Measurements from ENCODE around the gene FCN2.

Gene FCN2

GRCh38 chr9:134935701-134936345 is 55.2 kb downstream of the FCN2 start:
- no peak overlapping the region for H3K4me3 ChIP-seq (ENCODE audit: low read length)
- no peaks in the 10 kb centered on the region for H3K36me3 ChIP-seq (ENCODE audit: control insufficient read depth, insufficient read depth, low read length)
- H3K4me1 ChIP-seq (ENCODE audit: control insufficient read depth, insufficient read depth, low read length) = no peaks in the 10 kb centered on the region
- H3K9me3 ChIP-seq (ENCODE audit: control insufficient read depth, insufficient read depth, low read length) = no peaks in the 10 kb centered on the region
- no peak for DNase-seq (ENCODE audit: low read depth, low spot score)
- WGBS (ENCODE audit: insufficient coverage, insufficient read length) = no CpG with 5 or more reads among the region's 27 CpGs
- no peaks in the 10 kb centered on the region for H3K27me3 ChIP-seq (ENCODE audit: control insufficient read depth, insufficient read depth, low read length)
- no peak overlapping the region for H3K27ac ChIP-seq (ENCODE audit: low read length)

DNA sequence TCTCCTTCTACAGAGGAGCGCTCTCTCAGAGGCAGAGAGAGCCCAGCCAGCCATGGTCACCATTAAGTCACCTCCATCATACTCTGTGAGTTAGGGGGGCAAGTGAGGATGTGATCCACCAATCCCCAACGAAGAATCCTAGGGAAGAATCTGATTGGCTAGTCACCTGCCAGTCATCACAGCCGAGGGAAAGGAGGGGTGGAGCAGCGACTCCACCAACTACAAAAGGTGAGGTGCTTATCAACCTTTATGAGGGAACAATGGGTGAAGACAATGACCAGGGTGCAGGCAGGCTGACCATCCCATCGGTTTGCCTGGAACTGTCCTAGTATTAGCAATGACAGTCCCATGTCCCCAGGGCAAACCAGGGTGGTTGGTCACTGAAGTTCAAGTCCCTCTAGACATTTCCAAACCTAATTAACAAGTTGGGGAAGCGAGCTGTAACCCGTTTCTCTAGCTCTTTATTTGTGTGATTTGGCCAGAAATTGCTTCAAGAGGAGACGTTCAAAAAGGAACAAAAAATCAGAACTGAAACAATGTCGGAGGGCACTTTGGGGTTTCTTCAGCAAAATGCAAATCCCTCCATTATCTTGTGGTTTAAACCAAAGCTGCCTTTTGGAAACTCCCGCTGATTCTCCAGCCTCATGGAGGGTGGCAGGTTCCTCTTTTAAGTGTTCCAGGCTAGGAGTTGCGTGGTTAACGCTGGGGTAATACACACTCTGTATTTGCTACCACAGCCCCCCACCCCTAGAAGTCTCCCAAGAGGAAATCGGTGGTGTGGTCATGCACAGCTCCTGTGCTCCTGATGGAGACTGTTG is 55.9 kb downstream of the FCN2 start:
- Histone ChIP-seq H3K27ac (ENCODE audit: low read length) (no peak overlapping the region), H3K27me3 (ENCODE audit: control insufficient read depth, insufficient read depth, low read length) (no peaks in the 10 kb centered on the region), H3K36me3 (ENCODE audit: control insufficient read depth, insufficient read depth, low read length) (no peaks in the 10 kb centered on the region), H3K4me1 (ENCODE audit: control insufficient read depth, insufficient read depth, low read length) (no peaks in the 10 kb centered on the region), H3K9me3 (ENCODE audit: control insufficient read depth, insufficient read depth, low read length) (no peaks in the 10 kb centered on the region), H3K4me3 (ENCODE audit: low read length) (no peak overlapping the region)
- WGBS (ENCODE audit: insufficient coverage, insufficient read length) = no CpG with 5 or more reads among the region's 13 CpGs
- DNase-seq (ENCODE audit: low read depth, low spot score) = no peak

Data from iPS DF 6.9 (cell line).